HUES48 (cell line): ENCODE data around the gene FKBP1B.
"Not testable (repeated sequence)": the region's sequence is repeated elsewhere in the genome, so short reads cannot be mapped to it uniquely, and the experiment has no call there.

ENCODE experiments used
- H3K27ac ChIP-seq: one replicate; pipeline ENCODE4 v1.7.0; 2013; ENCODE audit warnings: low read depth, low read length, inconsistent platforms
- H3K27me3 ChIP-seq: 2 replicates; pipeline ENCODE4 v1.6.1; 2013; ENCODE audit warnings: mild to moderate bottlenecking, low read length; ENCODE audit not compliant: control insufficient read depth, insufficient read depth
- H3K36me3 ChIP-seq: 2 replicates; pipeline ENCODE4 v1.6.1; 2013; ENCODE audit warnings: low read length; ENCODE audit not compliant: control insufficient read depth, insufficient read depth
- H3K4me1 ChIP-seq: 2 replicates; pipeline ENCODE4 v1.6.1; 2013; ENCODE audit warnings: mild to moderate bottlenecking, low read length; ENCODE audit not compliant: control insufficient read depth, insufficient read depth
- H3K4me3 ChIP-seq: 2 replicates; pipeline ENCODE4 v1.5.1; 2013; ENCODE audit warnings: mild to moderate bottlenecking, low read depth, low read length
- H3K9ac ChIP-seq: 2 replicates; pipeline ENCODE4 v1.6.1; 2013; ENCODE audit warnings: mild to moderate bottlenecking, low read depth, low read length, moderate library complexity
- H3K9me3 ChIP-seq: 2 replicates; pipeline ENCODE4 v1.6.1; 2013; ENCODE audit warnings: low read length; ENCODE audit not compliant: control insufficient read depth, insufficient read depth

FKBP1B gene

GRCh38 chr2:24085200-24085489 is 35.6 kb downstream of the FKBP1B start:
- H3K36me3 ChIP-seq = peaks cover 24% of the 10 kb centered on the region
- no peaks in the 10 kb centered on the region for H3K9me3 ChIP-seq
- peak overlapping the region; percentile 97 for H3K27ac ChIP-seq
- H3K9ac ChIP-seq = peak overlapping the region; percentile 91
- H3K27me3 ChIP-seq = no peaks in the 10 kb centered on the region
- peak overlapping the region; percentile 94 for H3K4me3 ChIP-seq
- H3K4me1 ChIP-seq = peaks cover 13% of the 10 kb centered on the region

- Histone ChIP-seq H3K9ac (no peak overlapping the region), H3K36me3 (peaks cover 15% of the 10 kb centered on the region)
Observed at GRCh38 chr2:24086241-24086640, 36.7 kb downstream of the FKBP1B start.

GRCh38 chr2:24087032-24087431 is 37.5 kb downstream of the FKBP1B start:
- H3K4me1 ChIP-seq = peaks cover 13% of the 10 kb centered on the region
- H3K9ac ChIP-seq = no peak overlapping the region
- H3K27ac ChIP-seq = no peak overlapping the region
- H3K36me3 ChIP-seq = peaks cover 11% of the 10 kb centered on the region
- no peaks in the 10 kb centered on the region for H3K27me3 ChIP-seq
- H3K4me3 ChIP-seq = no peak overlapping the region
- H3K9me3 ChIP-seq = no peaks in the 10 kb centered on the region

More at GRCh38 chr2:24086241-24086640, 36.7 kb downstream of the FKBP1B start:
- Histone ChIP-seq H3K27me3 (no peaks in the 10 kb centered on the region), H3K4me1 (peaks cover 13% of the 10 kb centered on the region), H3K4me3 (no peak overlapping the region), H3K27ac (no peak overlapping the region), H3K9me3 (no peaks in the 10 kb centered on the region)

DNA sequence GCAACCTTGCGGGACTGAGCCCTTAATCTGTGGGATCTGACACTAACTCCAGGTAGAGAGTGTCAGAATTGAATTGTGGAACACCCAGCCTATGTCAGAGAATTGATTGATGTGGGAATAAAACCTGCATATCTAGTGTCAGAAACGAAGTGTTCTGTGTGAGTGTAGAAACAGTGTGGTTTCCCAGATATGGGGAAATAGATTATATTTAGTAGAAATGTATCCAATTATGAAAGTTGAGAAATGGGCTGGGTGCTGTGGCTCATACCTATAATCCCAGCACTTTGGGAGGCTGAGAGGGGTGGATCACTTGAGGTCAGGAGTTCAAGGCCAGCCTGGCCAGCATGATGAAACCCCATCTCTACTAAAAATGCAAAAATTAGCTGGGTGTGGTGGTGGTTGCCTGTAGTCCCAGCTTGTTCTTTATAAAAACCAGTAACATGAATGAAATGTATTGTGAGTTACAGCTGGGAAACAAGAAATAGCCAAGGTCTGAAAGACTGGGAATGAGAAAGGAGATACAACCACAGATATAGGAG is 39.3 kb downstream of the FKBP1B start:
- H3K27me3 ChIP-seq = no peaks in the 10 kb centered on the region
- H3K9me3 ChIP-seq = no peaks in the 10 kb centered on the region
- H3K27ac ChIP-seq = no peak overlapping the region
- no peak overlapping the region for H3K4me3 ChIP-seq
- H3K9ac ChIP-seq = no peak overlapping the region
- peaks cover 4% of the 10 kb centered on the region; the same call in 1 of the 2 replicates for H3K4me1 ChIP-seq
- H3K36me3 ChIP-seq = no peaks in the 10 kb centered on the region

DNA sequence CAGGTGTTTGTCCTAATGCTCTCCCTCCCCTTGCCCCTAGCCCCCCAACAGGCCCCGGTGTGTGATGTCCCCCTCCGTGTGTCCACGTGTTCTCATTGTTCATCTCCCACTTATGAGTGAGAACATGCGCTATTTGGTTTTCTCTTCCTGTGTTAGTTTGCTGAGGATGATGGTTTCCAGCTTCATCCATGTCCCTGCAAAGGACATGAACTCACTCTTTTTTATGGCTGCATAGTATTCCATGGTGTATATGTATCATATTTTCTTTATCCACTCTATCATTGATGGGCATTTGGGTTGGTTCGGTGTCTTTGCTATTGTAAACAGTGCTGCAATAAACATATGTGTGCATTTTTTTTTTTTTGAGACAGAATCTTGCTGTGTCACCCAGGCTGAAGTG is 43.7 kb downstream of the FKBP1B start:
- H3K9me3 ChIP-seq, H3K4me3 ChIP-seq, H3K4me1 ChIP-seq, H3K9ac ChIP-seq, H3K27ac ChIP-seq, H3K36me3 ChIP-seq, H3K27me3 ChIP-seq: not testable (repeated sequence)

GRCh38 chr2:24095171-24095677 is 45.7 kb downstream of the FKBP1B start:
- H3K27ac ChIP-seq, H3K4me1 ChIP-seq, H3K9ac ChIP-seq, H3K4me3 ChIP-seq, H3K27me3 ChIP-seq, H3K9me3 ChIP-seq, H3K36me3 ChIP-seq: not testable (repeated sequence)

- H3K27ac ChIP-seq, H3K4me3 ChIP-seq, H3K36me3 ChIP-seq, H3K9ac ChIP-seq, H3K27me3 ChIP-seq, H3K4me1 ChIP-seq, H3K9me3 ChIP-seq: not testable (repeated sequence)
Observed at GRCh38 chr2:24100732-24101131, 51.2 kb downstream of the FKBP1B start.

DNA sequence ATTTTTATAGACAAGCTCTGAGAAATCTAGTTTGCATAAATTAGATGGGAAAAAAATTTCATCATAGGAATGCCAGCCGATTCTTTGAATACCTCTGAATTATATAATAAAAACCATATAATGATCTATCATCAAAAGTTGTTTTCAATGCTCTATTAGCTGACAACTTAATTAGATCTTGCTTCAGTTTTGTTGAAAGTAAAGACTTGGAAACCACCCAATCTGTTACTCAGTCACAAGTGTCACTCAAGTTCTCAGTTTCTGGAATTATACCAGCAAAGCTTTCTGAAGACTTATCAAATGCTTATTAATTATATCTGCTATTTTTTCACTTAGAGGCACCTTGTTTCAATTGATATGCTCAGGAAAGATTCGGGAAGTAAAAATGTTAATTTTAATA is 52.5 kb downstream of the FKBP1B start:
- Histone ChIP-seq H3K9me3 (no peaks in the 10 kb centered on the region), H3K4me3 (no peak overlapping the region), H3K4me1 (no peaks in the 10 kb centered on the region), H3K27me3 (no peaks in the 10 kb centered on the region), H3K36me3 (no peaks in the 10 kb centered on the region), H3K9ac (no peak overlapping the region), H3K27ac (no peak overlapping the region)

DNA sequence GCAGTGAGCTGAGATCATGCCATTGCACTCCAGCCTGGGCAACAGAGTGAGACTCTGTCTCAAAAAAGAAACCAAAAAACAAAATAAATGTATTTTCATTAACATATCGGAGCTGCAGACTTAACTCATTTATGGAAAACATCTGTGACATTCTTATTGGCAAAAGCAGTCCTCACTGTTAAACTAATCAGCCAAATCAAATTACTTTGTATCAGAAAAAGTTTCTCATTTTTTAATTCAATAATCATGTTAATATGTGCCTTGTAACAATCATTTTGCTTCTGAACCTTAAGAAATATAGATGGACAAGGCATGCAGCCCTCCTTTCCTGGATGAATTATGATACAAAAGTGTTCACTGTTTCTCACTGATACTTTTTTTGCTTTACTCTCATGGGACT is 53.1 kb downstream of the FKBP1B start:
- no peak overlapping the region for H3K27ac ChIP-seq
- H3K27me3 ChIP-seq = no peaks in the 10 kb centered on the region
- H3K36me3 ChIP-seq = no peaks in the 10 kb centered on the region
- H3K9ac ChIP-seq = no peak overlapping the region
- H3K4me3 ChIP-seq = no peak overlapping the region
- H3K4me1 ChIP-seq = no peaks in the 10 kb centered on the region
- H3K9me3 ChIP-seq = no peaks in the 10 kb centered on the region

DNA sequence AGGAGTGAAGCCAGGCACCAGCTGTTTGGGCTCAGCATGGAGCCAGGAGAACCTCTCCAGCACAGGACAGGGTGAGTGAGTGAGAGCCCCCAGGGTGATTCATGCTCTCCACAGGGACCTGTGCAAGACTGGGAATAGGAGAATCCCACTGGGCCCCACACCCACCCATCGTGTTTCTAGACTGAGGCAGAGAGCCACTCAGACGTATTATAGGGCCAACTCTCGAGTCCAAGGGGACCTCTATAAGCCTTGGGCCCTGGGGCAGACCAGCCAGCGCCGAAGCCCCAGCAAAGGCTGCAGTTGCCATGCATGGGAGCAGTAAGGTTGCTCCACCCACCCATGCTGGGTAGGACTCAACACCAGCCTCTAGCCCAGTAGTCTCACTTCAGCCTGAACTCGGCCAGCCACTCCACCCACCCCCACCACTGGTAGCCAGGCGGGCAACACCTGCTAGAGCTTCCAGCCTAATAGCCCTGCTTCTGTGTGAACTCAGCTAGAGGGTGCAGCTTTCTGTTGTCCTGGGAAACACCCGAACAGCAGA is 54.6 kb downstream of the FKBP1B start:
- Histone ChIP-seq H3K27ac (no peak overlapping the region), H3K9me3 (no peaks in the 10 kb centered on the region), H3K36me3 (no peaks in the 10 kb centered on the region), H3K4me3 (no peak overlapping the region), H3K9ac (no peak overlapping the region), H3K4me1 (no peaks in the 10 kb centered on the region), H3K27me3 (no peaks in the 10 kb centered on the region)

DNA sequence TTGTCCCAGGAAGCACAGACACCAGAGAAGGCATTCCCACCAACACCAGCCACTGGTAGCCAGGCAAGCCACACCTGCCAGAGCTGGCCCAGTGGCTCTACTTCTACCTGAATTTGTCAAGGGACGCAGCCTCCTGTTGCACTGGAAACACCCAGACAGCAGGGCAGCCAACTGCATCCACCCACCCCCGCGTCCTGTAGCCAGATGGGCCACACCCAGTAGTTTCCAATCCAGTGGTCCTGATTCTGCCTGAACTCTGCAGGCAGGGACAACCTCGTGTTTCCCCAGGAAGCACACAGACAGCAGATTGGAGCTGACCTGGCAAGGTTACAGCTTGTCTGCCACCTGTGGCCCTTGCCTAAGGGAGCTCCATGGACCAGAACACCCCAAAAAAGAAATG is 55.4 kb downstream of the FKBP1B start:
- H3K4me3 ChIP-seq = no peak overlapping the region
- no peak overlapping the region for H3K9ac ChIP-seq
- no peaks in the 10 kb centered on the region for H3K27me3 ChIP-seq
- H3K27ac ChIP-seq = no peak overlapping the region
- H3K4me1 ChIP-seq = no peaks in the 10 kb centered on the region
- H3K36me3 ChIP-seq = no peaks in the 10 kb centered on the region
- H3K9me3 ChIP-seq = no peaks in the 10 kb centered on the region

DNA sequence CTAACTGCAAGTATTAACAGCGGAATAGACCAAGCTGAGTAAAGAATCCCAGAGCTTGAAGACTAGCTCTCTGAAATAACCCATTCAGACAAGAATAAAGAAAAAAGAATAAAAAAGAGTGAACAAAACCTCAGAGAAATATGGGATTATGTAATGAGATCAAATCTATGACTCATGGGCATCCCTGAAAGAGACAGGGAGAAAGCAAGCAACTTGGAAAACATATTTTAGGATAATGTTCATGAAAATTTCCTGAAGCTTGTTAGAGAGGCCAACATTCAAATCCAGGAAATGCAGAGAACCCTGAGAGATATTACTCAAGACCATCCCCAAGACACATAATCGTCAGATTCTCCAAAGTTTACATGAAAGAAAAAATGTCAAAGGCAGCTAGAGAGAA is 56.3 kb downstream of the FKBP1B start:
- Histone ChIP-seq H3K4me3 (no peak overlapping the region), H3K36me3 (no peaks in the 10 kb centered on the region), H3K9me3 (no peaks in the 10 kb centered on the region), H3K27me3 (no peaks in the 10 kb centered on the region), H3K27ac (no peak overlapping the region), H3K9ac (no peak overlapping the region), H3K4me1 (no peaks in the 10 kb centered on the region)
